Ecto neural progenitor cell (in vitro differentiated cells): ENCODE data around the gene CCDC144A.
"Not testable (repeated sequence)": the region's sequence is repeated elsewhere in the genome, so short reads cannot be mapped to it uniquely, and the experiment has no call there.

Experiments
- DNase-seq: peaks from one replicate; pipeline ENCODE4 v3.0.0-alpha.2; 2018; ENCODE audit warnings: low spot score

The CCDC144A gene

GRCh38 chr17:16689731-16690281 is at the start of gene CCDC144A:
Gene CCDC144A (plus strand): TSS chr17:16690241. CDS start chr17:16690401, 160 bp downstream.
- not testable (repeated sequence) for DNase-seq

- DNase-seq = no peak
Measured at GRCh38 chr17:16649585-16649984, 40.5 kb upstream of the CCDC144A start.

GRCh38 chr17:16652252-16652651 is 37.8 kb upstream of the CCDC144A start:
- DNase-seq = no peak

GRCh38 chr17:16652847-16653366 is 37.1 kb upstream of the CCDC144A start:
- no peak for DNase-seq

GRCh38 chr17:16653367-16654041 is 36.5 kb upstream of the CCDC144A start, which contains the start of gene ZNF624:
Gene ZNF624 (minus strand): TSS chr17:16653850.
- peak; percentile 99 for DNase-seq

- no peak for DNase-seq
Measured at GRCh38 chr17:16661217-16661616, 28.8 kb upstream of the CCDC144A start.

GRCh38 chr17:16662936-16663335 is 27.1 kb upstream of the CCDC144A start:
- DNase-seq = no peak

GRCh38 chr17:16666553-16666906 is 23.5 kb upstream of the CCDC144A start:
- DNase-seq = not testable (repeated sequence)

GRCh38 chr17:16666907-16667636 is 23.0 kb upstream of the CCDC144A start:
- DNase-seq = peak; percentile 85

- no peak for DNase-seq
Measured at GRCh38 chr17:16676676-16677268, 13.3 kb upstream of the CCDC144A start.

- DNase-seq = not testable (repeated sequence)
Measured at GRCh38 chr17:16683290-16684138, 6.5 kb upstream of the CCDC144A start.

GRCh38 chr17:16686019-16686418 is 4.0 kb upstream of the CCDC144A start:
- not testable (repeated sequence) for DNase-seq

- DNase-seq = peak; percentile 58
Measured at GRCh38 chr17:16687151-16687550, 2.9 kb upstream of the CCDC144A start.

GRCh38 chr17:16690447-16690846 is 406 bp downstream of the CCDC144A start:
- not testable (repeated sequence) for DNase-seq

- DNase-seq = not testable (repeated sequence)
Measured at GRCh38 chr17:16697603-16698002, 7.6 kb downstream of the CCDC144A start.

GRCh38 chr17:16745492-16746203 is 55.6 kb downstream of the CCDC144A start:
- DNase-seq = peak; percentile 62

- DNase-seq = peak; percentile 58
Measured at GRCh38 chr17:16746571-16746970, 56.5 kb downstream of the CCDC144A start.

- not testable (repeated sequence) for DNase-seq
Measured at GRCh38 chr17:16750515-16750914, 60.5 kb downstream of the CCDC144A start.

- DNase-seq = peak; percentile 63
Measured at GRCh38 chr17:16751224-16751923, 61.3 kb downstream of the CCDC144A start.

GRCh38 chr17:16751924-16752287 is 61.9 kb downstream of the CCDC144A start:
- not testable (repeated sequence) for DNase-seq
